Stimulated activated CD4-positive, alpha-beta T cell treated with anti-CD3 and anti-CD28 coated beads, Interleukin-2, amount 100 ng/mL, for 4 hours (primary cell): ENCODE data around the gene OR1J1.

Experiments used
- DNase-seq: peaks from one replicate; pipeline ENCODE4 v3.0.0-alpha.2; 2020; ENCODE audit warnings: low read depth

OR1J1 gene

GRCh38 chr9:122445155-122445749 is 32.5 kb downstream of the OR1J1 start:
- no peak for DNase-seq

- DNase-seq, result no peak
These were observed 33.5 kb downstream of the OR1J1 start for GRCh38 chr9:122444041-122444733.

GRCh38 chr9:122442568-122442967 is 35.2 kb downstream of the OR1J1 start:
- DNase-seq, result no peak
